ENCODE results near the gene KCNK10. TPM values are rescaled to one million over a fixed set of nuclear protein-coding genes. Genes with fewer than 3 reads are reported as not detected.

KCNK10 gene
- total RNA-seq, 1 donor from 2014 or later, result 1.4 TPM

DNA sequence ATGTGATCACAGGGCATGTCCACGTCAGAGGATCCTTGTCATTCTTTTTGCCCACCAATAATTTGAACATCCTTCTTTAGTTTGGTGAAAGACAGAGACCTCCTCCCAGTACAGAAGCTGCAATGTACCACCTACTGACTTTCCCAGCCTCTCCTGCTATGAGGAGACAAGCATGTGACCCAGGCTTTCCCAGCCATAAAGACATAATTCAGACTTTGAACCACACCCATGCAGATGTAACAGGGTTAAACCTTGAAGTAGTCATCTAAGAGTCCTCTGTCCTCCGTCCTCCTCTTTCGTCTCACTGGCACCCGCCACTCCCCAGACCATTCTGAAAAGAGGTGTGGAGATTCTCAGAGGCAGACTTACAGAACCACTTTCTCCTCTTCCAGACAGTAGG is 120.8 kb downstream of the KCNK10 start:
- Mint-ChIP-seq H3K36me3 (no peaks in the 10 kb centered on the region), H3K4me3 (no peak overlapping the region), H3K9me3 (no peaks in the 10 kb centered on the region), H3K4me1 (ENCODE audit: unreplicated experiment) (no peaks in the 10 kb centered on the region), H3K27me3 (peaks cover 9% of the 10 kb centered on the region), H3K27ac (no peak overlapping the region)
- TF ChIP-seq CTCF (conservative IDR thresholded peaks at IDR 0.05), result no peak
- no peak for DNase-seq (ENCODE audit: extremely low spot score, unreplicated experiment)

- H3K9me3 Mint-ChIP-seq, result no peaks in the 10 kb centered on the region
- H3K36me3 Mint-ChIP-seq, result no peaks in the 10 kb centered on the region
- H3K27ac Mint-ChIP-seq, result no peak overlapping the region
These were observed 121.2 kb downstream of the KCNK10 start for GRCh38 chr14:88201851-88202250.

DNA sequence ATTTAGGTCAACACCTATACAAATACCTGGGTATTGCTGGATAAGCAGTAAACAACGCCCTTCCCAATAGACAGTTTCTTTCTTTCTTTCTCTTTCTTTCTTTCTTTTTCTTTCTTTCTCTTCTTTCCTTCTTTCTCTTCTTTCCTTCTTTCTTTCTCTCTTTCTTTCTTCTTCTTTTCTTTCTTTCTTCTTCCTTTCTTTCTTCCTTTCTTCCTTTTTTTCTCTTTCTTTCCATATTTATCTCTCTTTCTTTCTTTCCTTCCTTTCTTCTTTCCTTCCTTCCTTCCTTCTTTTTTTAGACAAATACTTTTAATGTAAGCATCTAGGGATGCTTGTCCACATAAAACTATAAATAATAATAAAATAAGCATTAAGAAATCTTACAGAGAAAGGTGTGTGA is 123.2 kb downstream of the KCNK10 start:
- H3K4me3 Mint-ChIP-seq, result no peak overlapping the region
- H3K36me3 Mint-ChIP-seq, result no peaks in the 10 kb centered on the region
- H3K4me1 Mint-ChIP-seq (ENCODE audit: unreplicated experiment), result peaks cover 7% of the 10 kb centered on the region

More at GRCh38 chr14:88201851-88202250, 121.2 kb downstream of the KCNK10 start:
- TF ChIP-seq CTCF (conservative IDR thresholded peaks at IDR 0.05), result no peak
- H3K4me1 Mint-ChIP-seq (ENCODE audit: unreplicated experiment), result no peaks in the 10 kb centered on the region
- peaks cover 9% of the 10 kb centered on the region for H3K27me3 Mint-ChIP-seq
- DNase-seq (ENCODE audit: extremely low spot score, unreplicated experiment), result no peak
- no peak overlapping the region for H3K4me3 Mint-ChIP-seq

GRCh38 chr14:88198446-88198845 is 124.6 kb downstream of the KCNK10 start:
- peaks cover 36% of the 10 kb centered on the region for H3K27me3 Mint-ChIP-seq
- peaks cover 7% of the 10 kb centered on the region for H3K4me1 Mint-ChIP-seq (ENCODE audit: unreplicated experiment)
- no peak overlapping the region for H3K27ac Mint-ChIP-seq
- no peak for DNase-seq (ENCODE audit: extremely low spot score, unreplicated experiment)
- no peaks in the 10 kb centered on the region for H3K9me3 Mint-ChIP-seq
- TF ChIP-seq CTCF (conservative IDR thresholded peaks at IDR 0.05), result no peak
- H3K4me3 Mint-ChIP-seq, result no peak overlapping the region
- no peaks in the 10 kb centered on the region for H3K36me3 Mint-ChIP-seq

More for the DNA sequence above, 123.2 kb downstream of the KCNK10 start:
- no peaks in the 10 kb centered on the region for H3K9me3 Mint-ChIP-seq
- DNase-seq (ENCODE audit: extremely low spot score, unreplicated experiment), result no peak
- peaks cover 25% of the 10 kb centered on the region for H3K27me3 Mint-ChIP-seq
- TF ChIP-seq CTCF (conservative IDR thresholded peaks at IDR 0.05), result no peak
- H3K27ac Mint-ChIP-seq, result no peak overlapping the region

DNA sequence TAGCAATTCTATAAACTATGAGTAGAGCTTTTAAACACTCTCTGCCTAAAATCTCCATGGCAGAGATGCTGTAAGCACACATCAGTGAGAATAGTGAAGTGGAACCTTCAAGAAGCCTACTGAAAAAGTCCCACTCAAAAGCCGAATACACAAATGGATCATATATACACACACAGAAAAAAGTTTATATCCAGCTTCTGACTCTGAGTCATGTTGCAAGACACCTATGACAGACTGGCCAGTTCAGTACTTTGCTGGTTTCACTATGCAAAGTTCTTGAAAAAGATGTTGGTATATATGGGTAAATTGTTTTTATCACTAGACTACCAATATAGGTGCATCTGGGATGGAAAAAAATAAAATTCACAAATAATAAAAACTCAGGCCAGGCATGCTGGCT is 126.1 kb downstream of the KCNK10 start:
- Mint-ChIP-seq H3K4me3 (no peak overlapping the region), H3K36me3 (no peaks in the 10 kb centered on the region), H3K4me1 (ENCODE audit: unreplicated experiment) (peaks cover 7% of the 10 kb centered on the region), H3K9me3 (no peaks in the 10 kb centered on the region), H3K27me3 (peaks cover 38% of the 10 kb centered on the region), H3K27ac (no peak overlapping the region)
- TF ChIP-seq CTCF (conservative IDR thresholded peaks at IDR 0.05), result no peak
- no peak for DNase-seq (ENCODE audit: extremely low spot score, unreplicated experiment)
